PC-9 (cell line): ENCODE data around the gene SLC25A10. TPM values are rescaled to one million over a fixed set of nuclear protein-coding genes. Genes with fewer than 3 reads are reported as not detected.

ENCODE experiments used
- BruUV-seq: library from RNA; stranded (reverse); fragments of 400-500 nt; replicated peaks from 2 replicates; lab custom pipeline; 2021; lab: Mats Ljungman, UMichigan
- CTCF ChIA-PET: fragments of 300-600 bp; sonication (Branson Sonifier 250); formaldehyde crosslinking; loops from one replicate; lab custom pipeline; 2022; ENCODE audit warnings: antibody characterized with exemption; lab: Charles Lee
- POLR2A ChIA-PET: fragments of 300-600 bp; sonication (Branson Sonifier 250); formaldehyde crosslinking; loops from one replicate; lab custom pipeline; 2022; ENCODE audit warnings: antibody characterized with exemption; ENCODE audit not compliant: unreplicated experiment; lab: Charles Lee
- DNase-seq, 2 experiments: peaks; one replicate each; pipeline versions ENCODE4 v3.0.0 to v3.0.0-alpha.2; 2015 to 2022; ENCODE audit warnings: mixed read lengths in 1 of 2
- H2AFZ ChIP-seq: fragments of 200-600 bp; sonication (generic); 2 replicates; pipeline ENCODE4 v1.8.1; 2017; ENCODE audit warnings: antibody characterized with exemption
- H3F3A ChIP-seq: fragments of 200-600 bp; sonication (generic); 2 replicates; pipeline ENCODE4 v1.8.1; 2017; ENCODE audit warnings: antibody characterized with exemption, mild to moderate bottlenecking, low read depth; ENCODE audit not compliant: insufficient read depth
- H3K27ac ChIP-seq: fragments of 200-600 bp; sonication (generic); 2 replicates; pipeline ENCODE4 v1.6.1; 2016; ENCODE audit warnings: mixed run types
- H3K27me3 ChIP-seq: fragments of 200-600 bp; sonication (generic); 2 replicates; pipeline ENCODE4 v1.6.1; 2016; ENCODE audit warnings: low read depth, mixed run types; ENCODE audit not compliant: insufficient read depth
- H3K36me3 ChIP-seq: fragments of 200-600 bp; sonication (generic); 2 replicates; pipeline ENCODE4 v1.6.1; 2016; ENCODE audit warnings: low read depth, mixed run types
- H3K4me1 ChIP-seq: fragments of 200-600 bp; sonication (generic); replicated peaks from 2 replicates; pipeline ENCODE4 v1.6.1; 2016; ENCODE audit warnings: mixed run types; ENCODE audit not compliant: insufficient read depth
- H3K4me2 ChIP-seq: fragments of 200-600 bp; sonication (generic); 2 replicates; pipeline ENCODE4 v1.6.1; 2017; ENCODE audit warnings: mixed run types
- H3K4me3 ChIP-seq: fragments of 200-600 bp; sonication (generic); 2 replicates; pipeline ENCODE4 v1.6.1; 2016; ENCODE audit warnings: mixed run types
- H3K79me2 ChIP-seq: fragments of 200-600 bp; sonication (generic); 2 replicates; pipeline ENCODE4 v1.6.1; 2017; ENCODE audit warnings: low read depth, mixed run types
- H3K9me2 ChIP-seq: fragments of 200-600 bp; sonication (generic); 2 replicates; pipeline ENCODE4 v1.8.1; 2017; ENCODE audit warnings: mild to moderate bottlenecking; ENCODE audit not compliant: insufficient read depth
- H3K9me3 ChIP-seq: fragments of 200-600 bp; sonication (generic); 2 replicates; pipeline ENCODE4 v1.8.1; 2016; ENCODE audit warnings: low read depth; ENCODE audit not compliant: insufficient read depth
- H4K20me1 ChIP-seq: fragments of 200-600 bp; sonication (generic); 2 replicates; pipeline ENCODE4 v1.8.1; 2017; ENCODE audit not compliant: insufficient read depth
- CTCF ChIP-seq: fragments of 200-600 bp; sonication (generic); conservative IDR thresholded peaks from 2 replicates; pipeline ENCODE4 v1.6.1; 2017; ENCODE audit warnings: mixed run types, antibody characterized with exemption, mild to moderate bottlenecking, moderate library complexity
- EZH2 ChIP-seq: fragments of 200-600 bp; sonication (generic); IDR thresholded peaks from 2 replicates; pipeline ENCODE4 v1.8.0; 2017; ENCODE audit warnings: antibody characterized with exemption, low read depth
- intact Hi-C: fragments of 100-400 bp; cut with micrococcal nuclease; formaldehyde crosslinking; loops from one replicate; pipeline ENCODE4 v1.10.0; 2022; ENCODE audit not compliant: unreplicated experiment
- microRNA-seq: library from miRNA; unstranded; fragments of <30 nt; microRNA quantifications from one replicate; pipeline ENCODE4 v1.2.0, GENCODE V29; 2021; ENCODE audit warnings: borderline number of aligned reads, borderline replicate concordance
- total RNA-seq: library from RNA; stranded (reverse); gene quantifications from 2 replicates; pipeline ENCODE4 v1.2.3, GENCODE V29; 2021

SLC25A10 gene
- total RNA-seq, 1 experiment from 2014 or later = 86.5 TPM

GRCh38 chr17:81740395-81740961 lies 28.4 kb downstream of the SLC25A10 start:
- Histone ChIP-seq H3K4me1 (no peaks in the 10 kb centered on the region), H3K36me3 (no peaks in the 10 kb centered on the region), H3K27me3 (no peaks in the 10 kb centered on the region), H2AFZ (no peak overlapping the region), H3K9me3 (no peaks in the 10 kb centered on the region), H3K79me2 (no peaks in the 10 kb centered on the region), H3K27ac (no peak overlapping the region), H3F3A (no peaks in the 10 kb centered on the region), H3K4me3 (no peak overlapping the region), H4K20me1 (no peaks in the 10 kb centered on the region), H3K4me2 (no peak overlapping the region), H3K9me2 (no peaks in the 10 kb centered on the region)
- CTCF ChIA-PET = no interaction called here
- intact Hi-C loops = no loop called here
- POLR2A ChIA-PET = no interaction called here
- DNase-seq = no peak
- TF ChIP-seq CTCF (no peak), EZH2 (no peak)
- BruUV-seq = no TSS peak

DNA sequence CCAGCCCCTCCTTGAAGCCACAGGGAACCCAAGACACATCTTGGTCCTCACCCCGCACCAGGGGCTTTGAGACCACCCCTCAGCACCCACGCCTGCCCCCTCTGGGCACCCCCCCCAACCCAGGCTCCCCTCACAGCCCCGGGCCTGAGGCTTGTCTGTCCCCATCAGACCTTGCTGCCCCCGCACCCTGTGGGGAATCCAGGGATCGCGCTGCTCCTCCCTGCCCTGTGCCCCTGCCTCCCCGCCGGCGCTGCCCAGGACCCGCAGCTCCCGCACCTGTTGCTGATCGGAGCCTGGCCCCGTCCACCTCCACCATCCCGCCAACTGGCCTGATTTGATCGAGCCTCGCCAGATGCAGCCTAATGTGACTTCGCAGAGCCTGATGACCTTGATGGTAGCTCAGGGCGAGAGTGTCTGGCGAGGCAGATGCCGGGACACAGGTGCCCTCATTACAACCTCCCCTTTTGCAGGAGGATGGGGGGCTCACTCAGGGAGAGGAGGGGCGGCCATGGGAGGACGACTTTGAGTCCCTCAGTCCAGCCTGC lies 29.0 kb downstream of the SLC25A10 start:
- DNase-seq = no peak
- H4K20me1 ChIP-seq = no peaks in the 10 kb centered on the region
- TF ChIP-seq EZH2 (no peak), CTCF (no peak)
- POLR2A ChIA-PET = no interaction called here
- no peak overlapping the region for H3K27ac ChIP-seq
- CTCF ChIA-PET = no interaction called here
- H3K9me2 ChIP-seq = no peaks in the 10 kb centered on the region
- H3K9me3 ChIP-seq = no peaks in the 10 kb centered on the region
- H2AFZ ChIP-seq = no peak overlapping the region
- H3K27me3 ChIP-seq = no peaks in the 10 kb centered on the region
- H3K4me3 ChIP-seq = no peak overlapping the region
- H3K4me1 ChIP-seq = no peaks in the 10 kb centered on the region
- no peak overlapping the region for H3K4me2 ChIP-seq
- no peaks in the 10 kb centered on the region for H3K36me3 ChIP-seq
- no TSS peak for BruUV-seq
- no peaks in the 10 kb centered on the region for H3F3A ChIP-seq
- no peaks in the 10 kb centered on the region for H3K79me2 ChIP-seq
- intact Hi-C loops = no loop called here

- Histone ChIP-seq H3K4me3 (no peak overlapping the region), H3K9me2 (no peaks in the 10 kb centered on the region), H3K4me2 (no peak overlapping the region), H2AFZ (no peak overlapping the region), H3K27ac (no peak overlapping the region), H3K36me3 (no peaks in the 10 kb centered on the region), H3K4me1 (no peaks in the 10 kb centered on the region), H4K20me1 (no peaks in the 10 kb centered on the region), H3K9me3 (no peaks in the 10 kb centered on the region), H3K27me3 (no peaks in the 10 kb centered on the region), H3F3A (no peaks in the 10 kb centered on the region), H3K79me2 (no peaks in the 10 kb centered on the region)
- POLR2A ChIA-PET = no interaction called here
- intact Hi-C loops = no loop called here
- BruUV-seq = no TSS peak
- no peak for TF ChIP-seq EZH2
- no peak for DNase-seq
- CTCF ChIA-PET = no interaction called here
These were observed 29.7 kb downstream of the SLC25A10 start for GRCh38 chr17:81741594-81742452.

Small RNA genes within 50 kb of the gene (microRNA-seq; reads per million reads assigned to microRNA genes)
- gene MIR6786 = not detected

Other genes with a start within 250 kb of the SLC25A10 start
- 3,629 and 4,502 TPM in 2 replicates for gene ACTG1, start 199.5 kb upstream of the SLC25A10 start, total RNA-seq
- 4.3 and 11.5 TPM in 2 replicates for gene FSCN2, start 183.9 kb upstream of the SLC25A10 start, total RNA-seq
- 34.0 and 43.8 TPM in 2 replicates for gene FAAP100, start 159.9 kb upstream of the SLC25A10 start, total RNA-seq
- gene NPLOC4, start 75.2 kb upstream of the SLC25A10 start, total RNA-seq = 154 and 208 TPM in 2 replicates
- 8.6 and 15.0 TPM in 2 replicates for gene TSPAN10, start 75.1 kb upstream of the SLC25A10 start, total RNA-seq
- gene PDE6G, start 55.7 kb upstream of the SLC25A10 start, total RNA-seq = 0.68 and 1.3 TPM in 2 replicates
- gene OXLD1, start 45.7 kb upstream of the SLC25A10 start, total RNA-seq = 40.2 and 66.0 TPM in 2 replicates
- 29.3 and 30.0 TPM in 2 replicates for gene CCDC137, start 45.5 kb upstream of the SLC25A10 start, total RNA-seq
- gene ARL16, start 28.5 kb upstream of the SLC25A10 start, total RNA-seq = 41.7 and 48.3 TPM in 2 replicates
- 149 and 166 TPM in 2 replicates for gene HGS, start 28.3 kb upstream of the SLC25A10 start, total RNA-seq
- gene MRPL12, start 8.9 kb upstream of the SLC25A10 start, total RNA-seq = 98.6 and 142 TPM in 2 replicates
- not detected in 2 replicates for gene GCGR, start 91.9 kb downstream of the SLC25A10 start, total RNA-seq
- gene MCRIP1, start 121.0 kb downstream of the SLC25A10 start, total RNA-seq = 53.8 and 84.0 TPM in 2 replicates
- gene PPP1R27, start 122.8 kb downstream of the SLC25A10 start, total RNA-seq = not detected in 2 replicates
- gene P4HB, start 148.3 kb downstream of the SLC25A10 start, total RNA-seq = 636 and 782 TPM in 2 replicates
- 242 and 309 TPM in 2 replicates for gene ARHGDIA, start 159.1 kb downstream of the SLC25A10 start, total RNA-seq
- 138 and 156 TPM in 2 replicates for gene ALYREF, start 179.3 kb downstream of the SLC25A10 start, total RNA-seq
- 187 and 256 TPM in 2 replicates for gene ANAPC11, start 179.4 kb downstream of the SLC25A10 start, total RNA-seq
- gene NPB, start 190.0 kb downstream of the SLC25A10 start, total RNA-seq = 0.83 and 1.1 TPM in 2 replicates
- gene PCYT2, start 199.1 kb downstream of the SLC25A10 start, total RNA-seq = 54.7 and 82.2 TPM in 2 replicates
- gene SIRT7, start 205.9 kb downstream of the SLC25A10 start, total RNA-seq = 78.3 and 98.5 TPM in 2 replicates
- 79.5 and 85.9 TPM in 2 replicates for gene MAFG, start 215.5 kb downstream of the SLC25A10 start, total RNA-seq
- gene PYCR1, start 225.0 kb downstream of the SLC25A10 start, total RNA-seq = 88.9 and 120 TPM in 2 replicates
- gene MYADML2, start 234.9 kb downstream of the SLC25A10 start, total RNA-seq = not detected in 2 replicates
- 0.33 TPM in 1 of 2 replicates, not detected in the other for gene NOTUM, start 248.9 kb downstream of the SLC25A10 start, total RNA-seq